Stimulated activated memory B cell treated with anti-CD40 and anti-IgM and Interleukin-4, amounts not matched to agents 10 μg/mL and 1 μg/mL and 100 μg/mL, for 72 hours (primary cell): Measurements from ENCODE around the gene RCE1.
"Not testable (repeated sequence)": the region's sequence is repeated elsewhere in the genome, so short reads cannot be mapped to it uniquely, and the experiment has no call there.

ENCODE experiments used
- ATAC-seq: fragments of 150-1000 bp; cut with Tn5 transposase; 2 replicates; pipeline ENCODE4 v1.10.0; 2021
- H3K27ac Mint-ChIP-seq: one replicate; pipeline ENCODE4 v1.8.0; 2022; ENCODE audit warnings: mild to moderate bottlenecking, mixed read lengths
- H3K27me3 Mint-ChIP-seq: one replicate; pipeline ENCODE4 v1.8.0; 2022; ENCODE audit warnings: mixed read lengths
- H3K36me3 Mint-ChIP-seq: one replicate; pipeline ENCODE4 v1.8.0; 2022; ENCODE audit warnings: mixed read lengths
- H3K4me1 Mint-ChIP-seq: one replicate; pipeline ENCODE4 v1.8.0; 2022; ENCODE audit warnings: mixed read lengths
- H3K4me3 Mint-ChIP-seq: one replicate; pipeline ENCODE4 v1.8.0; 2022; ENCODE audit warnings: mild to moderate bottlenecking, moderate library complexity, mixed read lengths
- H3K9me3 Mint-ChIP-seq: one replicate; pipeline ENCODE4 v1.8.0; 2022; ENCODE audit warnings: mixed read lengths

Gene RCE1, protein sequence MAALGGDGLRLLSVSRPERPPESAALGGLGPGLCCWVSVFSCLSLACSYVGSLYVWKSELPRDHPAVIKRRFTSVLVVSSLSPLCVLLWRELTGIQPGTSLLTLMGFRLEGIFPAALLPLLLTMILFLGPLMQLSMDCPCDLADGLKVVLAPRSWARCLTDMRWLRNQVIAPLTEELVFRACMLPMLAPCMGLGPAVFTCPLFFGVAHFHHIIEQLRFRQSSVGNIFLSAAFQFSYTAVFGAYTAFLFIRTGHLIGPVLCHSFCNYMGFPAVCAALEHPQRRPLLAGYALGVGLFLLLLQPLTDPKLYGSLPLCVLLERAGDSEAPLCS

DNA sequence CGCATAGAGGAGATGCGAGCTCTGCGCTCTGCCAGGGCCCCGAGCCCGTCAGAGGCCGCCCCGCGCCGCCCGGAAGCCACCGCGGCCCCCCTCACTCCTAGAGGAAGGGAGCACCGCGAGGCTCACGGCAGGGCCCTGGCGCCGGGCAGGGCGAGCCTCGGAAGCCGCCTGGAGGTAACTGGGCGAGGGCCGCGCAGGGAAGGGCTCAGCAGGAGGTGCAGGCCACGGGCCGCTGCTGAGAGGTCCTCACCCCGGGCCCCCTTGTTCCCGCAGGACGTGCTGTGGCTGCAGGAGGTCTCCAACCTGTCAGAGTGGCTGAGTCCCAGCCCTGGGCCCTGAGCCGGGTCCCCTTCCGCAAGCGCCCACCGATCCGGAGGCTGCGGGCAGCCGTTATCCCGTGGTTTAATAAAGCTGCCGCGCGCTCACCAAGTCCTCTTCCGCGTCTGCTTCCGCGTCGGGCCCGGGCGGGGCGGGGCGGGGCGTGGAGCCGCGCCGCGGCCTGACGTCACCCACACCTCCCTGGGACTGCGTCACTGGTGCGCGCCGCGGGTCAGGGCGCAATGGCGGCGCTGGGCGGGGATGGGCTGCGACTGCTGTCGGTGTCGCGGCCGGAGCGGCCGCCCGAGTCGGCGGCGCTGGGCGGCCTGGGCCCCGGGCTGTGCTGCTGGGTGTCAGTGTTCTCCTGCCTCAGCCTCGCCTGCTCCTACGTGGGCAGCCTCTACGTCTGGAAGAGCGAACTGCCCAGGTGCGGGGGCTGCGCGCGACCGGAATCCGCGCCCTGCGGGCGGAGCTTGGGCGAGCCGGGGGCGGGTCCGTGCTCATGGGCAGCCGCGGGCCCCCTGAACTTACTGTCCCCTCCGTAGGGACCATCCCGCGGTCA is at the start of gene RCE1:
Gene RCE1, plus strand, starts transcription at position 546 of the 880 bp plus-strand sequence. Its CDS starts 15 bp downstream, at position 561.
- Mint-ChIP-seq H3K4me1 (peaks cover 52% of the 10 kb centered on the region), H3K27me3 (no peaks in the 10 kb centered on the region), H3K36me3 (peaks cover 17% of the 10 kb centered on the region), H3K9me3 (no peaks in the 10 kb centered on the region), H3K27ac (peak within 1 kb of the TSS; percentile 97), H3K4me3 (peak within 1 kb of the TSS; percentile 97)
- peak; percentile 97 for ATAC-seq

DNA sequence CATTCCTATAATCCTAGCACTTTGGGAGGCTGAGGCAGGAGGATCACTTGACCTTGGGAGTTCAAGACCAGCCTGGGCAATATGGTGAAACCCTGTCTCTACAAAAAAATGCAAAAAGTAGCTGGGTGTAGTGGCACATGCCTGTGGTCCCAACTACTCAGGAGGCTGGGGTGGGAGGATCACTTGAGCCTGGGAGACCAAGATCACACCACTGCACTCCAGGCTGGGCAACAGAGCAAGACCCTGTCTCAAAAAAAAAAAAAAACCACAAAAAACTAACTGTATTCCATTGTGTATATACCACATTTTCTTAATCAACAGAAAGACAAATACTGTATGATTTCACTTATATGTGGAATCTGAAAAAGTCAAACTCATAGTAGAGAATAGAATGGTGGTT is 43.4 kb upstream of the RCE1 start:
- H3K4me3 Mint-ChIP-seq, result not testable (repeated sequence)

DNA sequence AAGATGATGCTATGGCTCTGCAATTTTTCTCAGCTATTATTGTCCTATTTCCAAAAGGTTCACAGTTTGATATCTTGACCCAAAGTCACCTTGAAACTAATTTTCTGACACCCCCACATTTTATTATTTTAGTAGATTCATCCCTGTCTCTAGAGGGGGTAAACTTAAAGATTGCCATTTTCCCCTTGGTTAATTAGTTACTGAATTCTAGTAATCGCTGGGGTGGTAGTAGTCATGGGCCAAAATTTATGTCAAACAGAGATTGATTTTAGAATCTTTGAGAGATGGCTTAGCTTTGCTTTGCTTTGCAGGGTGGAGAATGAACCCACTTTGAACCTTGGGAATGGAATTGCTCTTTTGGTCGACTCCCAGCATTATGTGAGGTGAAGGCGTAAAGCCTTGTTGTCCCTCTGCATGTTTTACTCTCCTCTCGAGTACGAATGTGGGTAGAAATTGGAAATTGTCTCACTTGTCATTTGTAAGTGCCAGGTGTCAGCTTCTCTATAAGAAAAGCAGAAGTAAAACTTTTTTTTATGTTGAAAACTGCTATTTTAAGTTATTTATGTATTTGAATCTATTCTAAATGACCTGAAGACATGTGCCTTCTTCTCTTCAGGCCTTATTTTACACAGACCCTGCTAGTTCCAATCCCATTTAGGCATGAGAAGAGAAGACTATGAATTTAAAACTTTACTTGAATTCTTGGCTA is 42.4 kb upstream of the RCE1 start:
- ATAC-seq, result peak; percentile 82
- no peaks in the 10 kb centered on the region for H3K27me3 Mint-ChIP-seq
- H3K36me3 Mint-ChIP-seq, result peaks cover 26% of the 10 kb centered on the region
- H3K27ac Mint-ChIP-seq, result peak overlapping the region; percentile 92
- no peaks in the 10 kb centered on the region for H3K9me3 Mint-ChIP-seq
- peak overlapping the region; percentile 19 for H3K4me3 Mint-ChIP-seq
- H3K4me1 Mint-ChIP-seq, result peaks cover 32% of the 10 kb centered on the region

More for the DNA sequence above, 43.4 kb upstream of the RCE1 start:
- peaks cover 32% of the 10 kb centered on the region for H3K4me1 Mint-ChIP-seq
- H3K27me3 Mint-ChIP-seq, ATAC-seq, H3K9me3 Mint-ChIP-seq: not testable (repeated sequence)
- H3K27ac Mint-ChIP-seq, result peak overlapping the region; percentile 92
- H3K36me3 Mint-ChIP-seq, result peaks cover 26% of the 10 kb centered on the region

DNA sequence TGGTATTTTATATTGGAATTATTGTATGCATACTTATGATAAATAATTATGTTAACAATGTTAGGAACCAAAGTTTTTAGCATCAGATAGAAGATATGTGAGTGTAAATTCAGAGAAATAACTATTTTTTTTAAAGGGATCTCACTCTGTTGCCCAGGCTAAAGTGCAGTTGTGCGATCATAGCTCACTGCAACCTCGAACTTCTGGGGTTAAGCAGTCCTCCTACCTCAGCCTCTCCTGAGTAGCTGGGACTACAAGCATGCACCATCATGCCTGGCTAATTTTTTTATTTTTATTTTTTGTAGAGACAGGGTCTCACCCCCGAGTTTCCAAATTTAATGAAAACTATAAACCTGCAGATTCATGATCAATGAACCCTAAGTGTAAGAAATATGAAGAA is 33.6 kb upstream of the RCE1 start:
- Mint-ChIP-seq H3K9me3 (peaks cover 3% of the 10 kb centered on the region), H3K4me1 (peaks cover 6% of the 10 kb centered on the region), H3K36me3 (peaks cover 54% of the 10 kb centered on the region), H3K27ac (no peak overlapping the region), H3K27me3 (no peaks in the 10 kb centered on the region), H3K4me3 (no peak overlapping the region)
- no peak for ATAC-seq

DNA sequence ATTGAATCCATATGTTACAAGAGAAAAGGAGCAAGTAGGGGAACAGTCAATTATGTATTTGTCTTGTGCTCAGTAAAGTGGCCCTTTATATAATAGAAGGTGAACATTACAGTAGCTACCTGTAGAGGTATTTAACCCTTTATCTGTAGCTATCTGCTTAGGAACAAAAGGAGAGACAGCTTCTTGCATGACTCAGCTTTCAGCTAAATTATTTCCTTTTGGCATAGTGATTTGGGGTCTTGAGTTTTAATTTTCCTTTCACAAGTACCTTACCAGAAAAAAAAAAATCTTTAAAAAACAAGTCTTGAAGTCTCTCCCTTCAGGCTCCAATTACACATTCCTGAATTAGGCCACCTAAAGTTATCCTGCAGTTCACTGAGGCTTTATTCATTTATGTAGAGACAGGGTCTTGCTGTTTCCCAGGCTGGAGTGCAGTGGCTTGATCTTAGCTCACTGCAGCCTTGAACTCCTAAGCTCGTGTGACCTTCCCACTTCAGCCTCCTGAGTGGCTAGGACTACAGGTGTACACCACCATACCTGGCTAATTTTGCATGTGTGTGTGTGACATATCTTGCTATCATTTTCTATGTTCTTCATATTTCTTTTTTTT is 32.6 kb upstream of the RCE1 start:
- Mint-ChIP-seq H3K27ac (peak overlapping the region; percentile 19), H3K9me3 (peaks cover 3% of the 10 kb centered on the region), H3K4me3 (no peak overlapping the region), H3K27me3 (no peaks in the 10 kb centered on the region), H3K36me3 (peaks cover 53% of the 10 kb centered on the region), H3K4me1 (peaks cover 6% of the 10 kb centered on the region)
- ATAC-seq, result no peak

DNA sequence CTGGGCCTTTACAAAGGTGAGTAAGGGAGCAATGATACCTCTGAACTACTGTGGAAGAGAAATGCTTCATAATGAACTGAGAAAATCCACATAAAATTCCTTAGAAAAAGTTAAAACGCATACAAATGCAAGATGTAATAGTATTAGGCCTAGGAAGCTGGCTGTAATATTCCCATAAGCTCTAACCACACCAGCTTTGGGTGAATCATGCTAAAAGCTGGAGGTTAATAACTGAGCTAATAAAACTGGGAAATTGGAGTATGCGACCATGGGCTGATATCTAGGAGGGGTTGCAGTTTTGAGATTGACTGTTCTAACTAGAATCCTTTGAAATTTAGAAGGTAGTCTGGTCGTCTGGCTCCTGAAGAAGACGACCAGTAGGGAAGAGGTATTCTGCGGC is 28.6 kb upstream of the RCE1 start:
- ATAC-seq, result no peak
- no peak overlapping the region for H3K27ac Mint-ChIP-seq

DNA sequence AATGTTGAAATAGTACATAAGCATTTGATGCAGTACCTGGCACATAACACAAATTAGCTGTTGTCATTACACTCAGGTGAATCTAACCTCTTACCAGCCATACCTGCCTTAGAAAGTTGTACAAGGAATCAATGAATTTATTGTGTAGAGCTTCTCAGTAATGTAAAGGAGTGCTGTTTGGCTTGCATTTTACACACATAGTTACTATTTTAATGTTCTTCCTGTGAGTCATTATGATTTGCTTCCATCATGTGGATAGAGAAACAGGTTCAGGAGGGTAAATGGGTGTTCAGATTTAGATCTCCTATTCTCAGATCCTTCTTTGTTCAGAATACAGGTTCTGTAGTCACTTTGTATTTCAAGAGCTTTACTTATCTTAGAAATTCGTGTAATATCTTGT is 27.6 kb upstream of the RCE1 start:
- no peak overlapping the region for H3K27ac Mint-ChIP-seq
- no peak overlapping the region for H3K4me3 Mint-ChIP-seq
- H3K4me1 Mint-ChIP-seq, result no peaks in the 10 kb centered on the region
- no peaks in the 10 kb centered on the region for H3K9me3 Mint-ChIP-seq
- H3K36me3 Mint-ChIP-seq, result peaks cover 17% of the 10 kb centered on the region
- H3K27me3 Mint-ChIP-seq, result no peaks in the 10 kb centered on the region
- no peak for ATAC-seq

More for the DNA sequence above, 28.6 kb upstream of the RCE1 start:
- no peaks in the 10 kb centered on the region for H3K4me1 Mint-ChIP-seq
- H3K4me3 Mint-ChIP-seq, result no peak overlapping the region
- H3K27me3 Mint-ChIP-seq, result no peaks in the 10 kb centered on the region
- no peaks in the 10 kb centered on the region for H3K9me3 Mint-ChIP-seq
- H3K36me3 Mint-ChIP-seq, result peaks cover 23% of the 10 kb centered on the region

DNA sequence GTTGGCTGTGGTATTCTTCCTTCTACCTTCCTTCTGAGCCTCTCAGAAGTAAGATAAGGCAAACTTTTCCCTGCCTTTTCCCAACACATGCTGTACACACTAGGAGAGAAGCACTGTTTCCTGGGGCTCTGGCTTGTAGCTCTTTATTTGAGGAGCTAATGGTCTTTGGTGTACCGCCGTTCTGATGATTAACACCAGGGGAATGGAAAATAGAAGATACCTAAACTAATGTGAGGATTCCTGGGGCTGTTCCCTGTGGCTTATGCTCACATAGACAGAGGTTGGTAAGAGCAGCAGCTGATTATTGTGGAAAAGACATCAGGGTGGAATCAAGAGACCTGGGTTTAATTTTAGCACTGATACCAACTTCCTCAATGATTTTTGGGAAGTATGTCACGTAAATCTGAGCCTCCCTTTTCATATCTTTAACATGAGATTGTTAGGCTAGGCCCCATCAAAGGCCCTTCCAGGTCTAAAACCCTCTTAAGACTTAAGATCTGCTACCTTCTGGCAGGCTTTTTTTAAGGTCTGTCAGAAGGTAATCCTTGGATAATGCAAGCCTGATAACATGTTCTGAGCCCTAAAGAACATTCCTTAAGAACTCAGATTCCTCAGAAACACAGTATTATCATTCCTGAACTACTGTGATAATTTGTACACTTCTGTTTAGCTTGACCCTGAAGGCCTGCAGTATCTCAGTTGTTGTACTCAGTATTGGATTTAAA is 24.8 kb upstream of the RCE1 start:
- Mint-ChIP-seq H3K9me3 (no peaks in the 10 kb centered on the region), H3K27ac (no peak overlapping the region), H3K27me3 (no peaks in the 10 kb centered on the region), H3K4me1 (no peaks in the 10 kb centered on the region), H3K36me3 (peaks cover 10% of the 10 kb centered on the region), H3K4me3 (no peak overlapping the region)
- no peak for ATAC-seq

DNA sequence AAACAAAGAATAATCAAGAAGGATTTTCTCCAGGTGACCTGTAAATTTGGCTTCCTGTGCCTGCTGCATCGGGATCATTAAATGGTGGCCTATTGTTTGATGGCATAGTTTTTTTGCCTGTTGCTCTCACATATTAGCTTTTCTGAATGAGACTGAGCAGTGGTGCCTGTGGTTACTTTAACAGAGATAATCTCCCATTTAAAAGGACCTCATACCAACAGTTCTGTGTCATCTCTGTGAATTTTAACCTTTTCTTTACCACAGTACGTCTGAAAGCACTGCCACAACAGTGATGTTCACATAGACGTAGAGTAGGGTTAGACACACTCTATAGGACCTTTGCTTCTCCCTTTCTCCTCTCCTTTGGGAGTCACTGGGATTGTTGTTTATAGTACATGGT is 22.9 kb upstream of the RCE1 start:
- Mint-ChIP-seq H3K27me3 (no peaks in the 10 kb centered on the region), H3K36me3 (peaks cover 10% of the 10 kb centered on the region), H3K9me3 (no peaks in the 10 kb centered on the region), H3K27ac (no peak overlapping the region), H3K4me1 (no peaks in the 10 kb centered on the region), H3K4me3 (no peak overlapping the region)
- ATAC-seq, result no peak

DNA sequence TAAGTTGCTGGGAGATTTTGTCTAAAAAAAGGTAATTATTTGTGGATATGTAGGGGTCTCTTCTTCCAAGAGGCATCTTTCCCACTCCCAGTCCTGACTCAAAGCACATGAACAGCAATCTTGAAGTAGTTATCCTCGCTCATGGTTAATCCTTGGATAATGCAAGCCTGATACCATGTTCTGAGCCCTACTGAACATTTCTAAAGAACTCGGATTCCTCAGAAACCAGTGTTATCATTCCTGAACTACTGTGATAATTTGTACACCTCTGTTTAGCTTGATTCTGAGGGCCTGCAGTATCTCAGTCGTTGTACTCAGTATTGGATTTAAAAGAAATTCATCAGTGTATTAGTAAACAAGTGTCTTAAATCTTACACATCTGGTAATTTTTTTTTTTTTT is 22.3 kb upstream of the RCE1 start:
- Mint-ChIP-seq H3K27me3 (no peaks in the 10 kb centered on the region), H3K9me3 (no peaks in the 10 kb centered on the region)

DNA sequence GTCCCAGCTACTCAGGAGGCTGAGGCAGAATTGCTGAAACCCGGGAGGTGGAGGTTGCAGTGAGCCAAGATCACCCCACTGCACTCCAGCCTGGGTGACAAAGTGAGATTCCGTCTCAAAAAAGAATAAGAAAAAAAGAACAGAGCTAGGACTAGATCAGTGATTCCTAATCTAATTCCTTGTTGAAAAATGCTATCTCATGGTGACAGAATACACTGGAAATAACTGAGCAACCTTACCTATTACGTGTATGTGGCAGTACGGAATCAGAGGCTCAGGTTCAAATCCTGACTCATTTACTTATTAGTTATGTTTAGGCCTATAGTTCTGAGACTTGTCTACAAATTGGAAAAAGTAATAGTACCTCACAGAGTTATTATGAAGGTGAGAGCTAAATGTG is 19.5 kb upstream of the RCE1 start:
- Mint-ChIP-seq H3K36me3 (peaks cover 15% of the 10 kb centered on the region), H3K4me1 (no peaks in the 10 kb centered on the region), H3K27me3 (no peaks in the 10 kb centered on the region), H3K4me3 (no peak overlapping the region), H3K27ac (no peak overlapping the region), H3K9me3 (no peaks in the 10 kb centered on the region)
- ATAC-seq, result no peak

More for the DNA sequence above, 22.3 kb upstream of the RCE1 start:
- Mint-ChIP-seq H3K4me3 (no peak overlapping the region), H3K4me1 (no peaks in the 10 kb centered on the region), H3K27ac (no peak overlapping the region), H3K36me3 (peaks cover 10% of the 10 kb centered on the region)
- no peak for ATAC-seq

DNA sequence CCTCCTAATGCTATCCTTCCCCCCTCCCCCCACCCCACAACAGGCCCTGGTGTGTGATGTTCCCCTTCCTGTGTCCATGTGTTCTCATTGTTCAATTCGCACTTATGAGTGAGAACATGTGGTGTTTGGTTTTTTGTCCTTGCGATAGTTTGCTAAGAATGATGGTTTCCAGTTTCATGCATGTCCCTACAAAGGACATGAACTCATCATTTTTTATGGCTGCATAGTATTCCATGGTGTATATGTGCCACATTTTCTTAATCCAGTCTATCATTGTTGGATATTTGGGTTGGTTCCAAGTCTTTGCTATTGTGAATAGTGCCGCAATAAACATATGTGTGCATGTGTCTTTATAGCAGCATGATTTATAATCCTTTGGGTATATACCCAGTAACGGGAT is 18.7 kb upstream of the RCE1 start:
- H3K4me1 Mint-ChIP-seq, H3K4me3 Mint-ChIP-seq, H3K9me3 Mint-ChIP-seq, ATAC-seq, H3K27me3 Mint-ChIP-seq, H3K27ac Mint-ChIP-seq: not testable (repeated sequence)
- peaks cover 15% of the 10 kb centered on the region for H3K36me3 Mint-ChIP-seq

DNA sequence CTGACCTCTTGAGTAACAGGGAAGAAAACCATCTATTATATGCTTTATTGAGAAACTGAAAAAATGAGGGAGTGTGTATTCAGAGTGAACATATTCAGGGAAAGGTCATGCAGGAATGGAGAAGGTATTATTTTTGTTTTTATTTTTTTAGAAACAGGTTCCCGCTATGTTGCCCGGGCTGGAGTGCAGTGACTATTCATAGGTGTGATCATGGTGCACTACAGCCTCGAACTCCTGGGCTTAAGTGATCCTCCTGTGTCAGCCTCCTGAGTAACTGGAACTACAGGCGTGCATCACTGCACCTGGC is 8.7 kb upstream of the RCE1 start:
- H3K9me3 Mint-ChIP-seq, result no peaks in the 10 kb centered on the region
- H3K4me1 Mint-ChIP-seq, result peaks cover 14% of the 10 kb centered on the region
- ATAC-seq, result no peak
- H3K36me3 Mint-ChIP-seq, result peaks cover 5% of the 10 kb centered on the region
- peak overlapping the region; percentile 13 for H3K27ac Mint-ChIP-seq
- H3K27me3 Mint-ChIP-seq, result no peaks in the 10 kb centered on the region
- no peak overlapping the region for H3K4me3 Mint-ChIP-seq

DNA sequence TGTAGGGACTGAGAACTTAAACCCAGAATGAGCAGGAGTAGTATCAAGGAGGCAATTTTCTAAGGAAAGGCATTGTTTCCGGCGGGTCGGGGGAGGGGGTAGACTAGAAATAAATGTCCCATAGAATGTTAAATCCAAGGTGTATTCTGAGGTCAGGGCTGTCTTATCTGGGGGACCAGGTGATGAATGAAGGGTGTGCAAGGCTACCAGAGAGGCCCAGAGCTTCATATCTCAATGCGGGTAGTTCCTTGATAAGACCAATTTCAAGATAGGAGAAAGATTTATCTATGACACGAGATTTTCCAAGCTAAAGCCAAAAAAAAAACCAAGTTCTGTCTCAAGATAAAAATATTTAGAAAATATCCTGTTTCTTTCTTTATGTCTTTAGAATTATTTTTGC is 8.3 kb upstream of the RCE1 start:
- no peak for ATAC-seq
- no peaks in the 10 kb centered on the region for H3K27me3 Mint-ChIP-seq
- H3K36me3 Mint-ChIP-seq, result peaks cover 5% of the 10 kb centered on the region
- H3K27ac Mint-ChIP-seq, result peak overlapping the region; percentile 31
- H3K4me3 Mint-ChIP-seq, result no peak overlapping the region
- no peaks in the 10 kb centered on the region for H3K9me3 Mint-ChIP-seq
- H3K4me1 Mint-ChIP-seq, result peaks cover 16% of the 10 kb centered on the region
